ENCODE data around the gene COL9A2. TPM values are rescaled to one million over a fixed set of nuclear protein-coding genes. Genes with fewer than 3 reads are reported as not detected.

COL9A2 gene
- total RNA-seq, 1 donor from 2014 or later: 20.2 TPM

GRCh38 chr1:40302475-40302874, 14.6 kb downstream of the COL9A2 start:
- DNase-seq (ENCODE audit: low read depth): no peak
- TF ChIP-seq, protein P1, sequence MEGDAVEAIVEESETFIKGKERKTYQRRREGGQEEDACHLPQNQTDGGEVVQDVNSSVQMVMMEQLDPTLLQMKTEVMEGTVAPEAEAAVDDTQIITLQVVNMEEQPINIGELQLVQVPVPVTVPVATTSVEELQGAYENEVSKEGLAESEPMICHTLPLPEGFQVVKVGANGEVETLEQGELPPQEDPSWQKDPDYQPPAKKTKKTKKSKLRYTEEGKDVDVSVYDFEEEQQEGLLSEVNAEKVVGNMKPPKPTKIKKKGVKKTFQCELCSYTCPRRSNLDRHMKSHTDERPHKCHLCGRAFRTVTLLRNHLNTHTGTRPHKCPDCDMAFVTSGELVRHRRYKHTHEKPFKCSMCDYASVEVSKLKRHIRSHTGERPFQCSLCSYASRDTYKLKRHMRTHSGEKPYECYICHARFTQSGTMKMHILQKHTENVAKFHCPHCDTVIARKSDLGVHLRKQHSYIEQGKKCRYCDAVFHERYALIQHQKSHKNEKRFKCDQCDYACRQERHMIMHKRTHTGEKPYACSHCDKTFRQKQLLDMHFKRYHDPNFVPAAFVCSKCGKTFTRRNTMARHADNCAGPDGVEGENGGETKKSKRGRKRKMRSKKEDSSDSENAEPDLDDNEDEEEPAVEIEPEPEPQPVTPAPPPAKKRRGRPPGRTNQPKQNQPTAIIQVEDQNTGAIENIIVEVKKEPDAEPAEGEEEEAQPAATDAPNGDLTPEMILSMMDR (IDR thresholded peaks at IDR 0.05; ENCODE audit: insufficient read depth, low read length, poor library complexity, severe bottlenecking): no peak
- no peaks in the 10 kb centered on the region for H3K36me3 ChIP-seq (ENCODE audit: control insufficient read depth, insufficient read depth, low read length)
- H3K27me3 ChIP-seq (ENCODE audit: control insufficient read depth, insufficient read depth, low read length): no peaks in the 10 kb centered on the region
- no peak overlapping the region for H3K4me3 ChIP-seq (ENCODE audit: low read depth, low read length)

DNA sequence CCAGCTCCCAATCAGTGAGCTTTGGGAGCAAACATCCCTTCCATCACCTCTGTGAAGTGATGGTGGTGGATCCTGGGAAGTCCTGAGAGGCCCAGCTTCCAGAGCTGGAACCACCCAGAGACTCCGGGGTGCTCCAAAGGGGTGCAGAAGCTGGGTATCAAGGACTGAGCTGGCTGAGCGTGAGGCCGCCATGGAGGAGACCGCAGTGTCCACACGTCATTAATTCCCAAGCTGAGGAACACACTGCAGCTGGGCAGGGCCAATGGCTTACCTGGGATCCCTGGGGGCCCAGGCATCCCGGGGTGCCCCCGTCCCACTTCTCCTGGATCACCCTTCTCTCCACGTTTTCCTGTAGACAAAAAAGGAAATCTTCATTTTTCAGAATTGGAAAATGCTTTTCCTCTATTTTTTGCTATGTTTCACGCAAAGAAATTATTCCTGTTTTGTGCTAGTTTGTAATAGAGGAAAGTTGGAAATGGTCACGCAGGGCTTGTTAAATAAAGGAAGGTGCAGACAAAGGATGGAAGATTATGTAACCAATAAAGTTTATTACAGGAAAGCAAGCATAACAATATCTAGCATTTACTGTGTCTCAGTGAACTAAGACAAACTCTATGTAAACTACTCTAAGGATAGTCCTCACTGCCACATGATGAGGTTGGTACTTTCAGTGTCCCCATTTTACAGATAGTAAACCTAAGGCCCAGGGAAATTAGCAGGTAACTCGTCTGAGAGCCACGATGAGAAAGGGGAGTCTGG, 15.4 kb downstream of the COL9A2 start:
- TF ChIP-seq, protein P1 (IDR thresholded peaks at IDR 0.05; ENCODE audit: insufficient read depth, low read length, poor library complexity, severe bottlenecking): no peak
- H3K4me3 ChIP-seq (ENCODE audit: low read depth, low read length): no peak overlapping the region
- H3K36me3 ChIP-seq (ENCODE audit: control insufficient read depth, insufficient read depth, low read length): no peaks in the 10 kb centered on the region
- no peaks in the 10 kb centered on the region for H3K27me3 ChIP-seq (ENCODE audit: control insufficient read depth, insufficient read depth, low read length)
- DNase-seq (ENCODE audit: low read depth): no peak

DNA sequence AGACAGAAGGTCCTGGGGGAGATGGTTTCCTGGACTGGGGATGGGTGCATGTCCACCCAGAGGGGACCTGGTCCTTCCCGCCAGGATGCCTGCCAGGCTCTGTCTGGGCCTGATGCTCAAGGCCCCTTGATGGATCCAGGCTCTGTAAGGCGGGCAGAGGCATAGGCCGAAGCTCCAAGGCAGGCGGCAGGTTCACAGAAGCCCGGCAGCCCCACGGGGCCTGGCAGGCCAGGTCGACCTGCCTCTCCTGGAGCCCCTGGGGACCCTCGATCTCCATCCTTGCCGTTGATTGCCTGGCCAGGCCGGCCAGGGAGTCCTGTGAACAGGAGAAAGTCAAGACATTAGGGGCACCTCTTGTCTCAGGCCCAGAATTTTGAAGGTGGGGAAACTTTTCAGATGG, 16.0 kb downstream of the COL9A2 start:
- TF ChIP-seq, protein P1 (IDR thresholded peaks at IDR 0.05; ENCODE audit: insufficient read depth, low read length, poor library complexity, severe bottlenecking): no peak
- no peak overlapping the region for H3K4me3 ChIP-seq (ENCODE audit: low read depth, low read length)
- H3K36me3 ChIP-seq (ENCODE audit: control insufficient read depth, insufficient read depth, low read length): no peaks in the 10 kb centered on the region
- H3K27me3 ChIP-seq (ENCODE audit: control insufficient read depth, insufficient read depth, low read length): no peaks in the 10 kb centered on the region
- no peak for DNase-seq (ENCODE audit: low read depth)

- H3K36me3 ChIP-seq (ENCODE audit: control insufficient read depth, insufficient read depth, low read length): no peaks in the 10 kb centered on the region
- no peak overlapping the region for H3K4me3 ChIP-seq (ENCODE audit: low read depth, low read length)
- no peak for DNase-seq (ENCODE audit: low read depth)
- TF ChIP-seq, protein P1 (IDR thresholded peaks at IDR 0.05; ENCODE audit: insufficient read depth, low read length, poor library complexity, severe bottlenecking): no peak
- H3K27me3 ChIP-seq (ENCODE audit: control insufficient read depth, insufficient read depth, low read length): no peaks in the 10 kb centered on the region
Observed at GRCh38 chr1:40300651-40301050, 16.4 kb downstream of the COL9A2 start.

DNA sequence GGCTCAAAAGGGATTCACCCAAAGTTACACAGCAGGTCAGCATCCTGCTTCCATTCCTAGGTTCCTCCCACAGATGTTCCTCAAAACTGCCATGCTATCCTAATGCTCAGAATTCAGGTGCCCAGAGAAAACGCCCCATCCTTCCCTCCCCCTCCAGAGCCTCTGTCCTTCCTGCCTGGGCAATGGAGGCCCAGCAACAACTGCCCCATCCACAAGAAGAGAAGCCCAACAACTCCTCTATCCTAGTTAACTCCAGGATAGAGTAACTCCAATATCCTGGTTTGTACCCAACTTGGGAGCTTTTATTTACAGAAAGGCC, 16.9 kb downstream of the COL9A2 start:
- Histone ChIP-seq H3K27me3 (ENCODE audit: control insufficient read depth, insufficient read depth, low read length) (no peaks in the 10 kb centered on the region), H3K4me3 (ENCODE audit: low read depth, low read length) (no peak overlapping the region), H3K36me3 (ENCODE audit: control insufficient read depth, insufficient read depth, low read length) (no peaks in the 10 kb centered on the region)
- TF ChIP-seq, protein P1 (IDR thresholded peaks at IDR 0.05; ENCODE audit: insufficient read depth, low read length, poor library complexity, severe bottlenecking): no peak
- DNase-seq (ENCODE audit: low read depth): no peak
